Right kidney (tissue), 1 donor: ENCODE measurements around the gene SNAI3.

Source experiments
- DNase-seq: peaks from one replicate; pipeline ENCODE4 v3.0.0-alpha.2; 2016

SNAI3 gene

GRCh38 chr16:88634141-88634993, 51.9 kb downstream of the SNAI3 start:
- DNase-seq: peak; percentile 77

GRCh38 chr16:88633684-88634140, 52.6 kb downstream of the SNAI3 start:
- peak; percentile 54 for DNase-seq

- DNase-seq: no peak
Observed at GRCh38 chr16:88632587-88632930, 53.7 kb downstream of the SNAI3 start.

- no peak for DNase-seq
Observed at GRCh38 chr16:88631920-88632586, 54.3 kb downstream of the SNAI3 start.

GRCh38 chr16:88631384-88631783, 54.9 kb downstream of the SNAI3 start:
- DNase-seq: no peak

- no peak for DNase-seq
Observed at GRCh38 chr16:88630941-88631340, 55.4 kb downstream of the SNAI3 start.

GRCh38 chr16:88630433-88630832, 55.9 kb downstream of the SNAI3 start:
- no peak for DNase-seq

GRCh38 chr16:88629835-88630234, 56.5 kb downstream of the SNAI3 start:
- no peak for DNase-seq

- DNase-seq: no peak
Observed at GRCh38 chr16:88628512-88628974, 57.8 kb downstream of the SNAI3 start.
